HCEC 1CT (cell line): ENCODE data around the gene DOCK2.
A peak's percentile ranks its signal among the peaks of the same experiment; 100 is the strongest.

ENCODE experiments used
- DNase-seq: peaks from one replicate; pipeline ENCODE4 v3.0.0-alpha.2; 2017

Gene DOCK2

GRCh38 chr5:169953196-169953595, 316.1 kb downstream of the DOCK2 start:
- peak; percentile 21 for DNase-seq

DNA sequence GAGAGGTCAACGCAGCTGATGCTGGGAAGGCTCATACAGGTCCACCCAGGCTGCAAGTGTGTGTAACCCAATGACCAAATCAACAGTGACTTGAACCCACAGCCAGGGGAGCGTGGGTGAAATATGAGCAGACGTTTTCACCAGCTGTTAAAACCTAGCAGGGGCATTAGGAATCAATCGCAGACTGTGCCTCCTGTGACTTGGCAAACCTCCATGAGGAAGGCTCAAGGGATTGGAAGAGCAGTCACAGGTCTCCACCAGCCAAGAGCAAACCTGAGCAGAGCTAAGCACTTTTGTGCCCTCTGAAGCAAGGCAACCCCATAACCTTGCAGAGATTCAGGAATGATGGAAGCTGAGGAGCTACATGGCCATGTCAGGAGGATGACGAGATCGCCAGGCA, 317.7 kb downstream of the DOCK2 start:
- DNase-seq = no peak

DNA sequence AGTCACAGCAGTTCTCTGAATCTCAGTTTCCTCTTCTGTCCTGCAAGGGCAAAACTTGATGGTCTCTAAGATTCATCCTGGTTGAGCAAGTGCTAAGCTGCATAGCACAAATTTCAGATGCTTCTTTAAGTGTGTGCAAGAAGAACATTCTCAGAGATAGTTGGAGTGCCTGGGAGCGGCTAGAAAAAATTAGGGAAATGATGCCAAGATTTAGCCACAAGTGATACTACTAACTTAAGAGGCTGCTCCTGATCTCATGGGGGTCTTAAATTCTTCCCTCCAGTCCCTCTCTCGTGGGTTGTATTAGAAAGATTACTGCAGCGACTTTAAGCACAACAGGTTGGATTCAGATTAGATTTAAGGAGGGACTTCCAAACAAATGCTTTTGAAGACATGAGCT, 319.1 kb downstream of the DOCK2 start:
- no peak for DNase-seq

GRCh38 chr5:169956756-169957155, 319.7 kb downstream of the DOCK2 start:
- DNase-seq = no peak

DNA sequence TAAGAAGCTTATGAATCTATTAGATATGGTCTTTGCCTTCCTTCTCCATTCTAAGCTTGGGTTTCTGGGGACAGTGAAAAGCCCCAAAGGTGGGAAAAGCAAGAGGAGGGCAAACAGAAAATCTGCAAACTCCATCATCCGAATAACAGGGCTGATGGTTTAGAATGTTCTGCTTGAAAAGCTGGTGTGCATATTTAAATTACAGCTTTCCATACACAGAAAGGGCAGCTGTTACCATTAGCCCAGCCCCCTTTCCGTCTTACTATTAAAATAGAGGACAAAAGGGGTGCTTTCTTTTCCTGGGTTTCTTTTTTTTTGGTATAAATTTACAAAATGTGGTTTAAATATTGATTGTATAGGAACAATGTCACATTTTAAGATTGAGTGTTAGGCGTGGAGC, 321.2 kb downstream of the DOCK2 start:
- no peak for DNase-seq

GRCh38 chr5:169960659-169961058, 323.6 kb downstream of the DOCK2 start:
- no peak for DNase-seq

DNA sequence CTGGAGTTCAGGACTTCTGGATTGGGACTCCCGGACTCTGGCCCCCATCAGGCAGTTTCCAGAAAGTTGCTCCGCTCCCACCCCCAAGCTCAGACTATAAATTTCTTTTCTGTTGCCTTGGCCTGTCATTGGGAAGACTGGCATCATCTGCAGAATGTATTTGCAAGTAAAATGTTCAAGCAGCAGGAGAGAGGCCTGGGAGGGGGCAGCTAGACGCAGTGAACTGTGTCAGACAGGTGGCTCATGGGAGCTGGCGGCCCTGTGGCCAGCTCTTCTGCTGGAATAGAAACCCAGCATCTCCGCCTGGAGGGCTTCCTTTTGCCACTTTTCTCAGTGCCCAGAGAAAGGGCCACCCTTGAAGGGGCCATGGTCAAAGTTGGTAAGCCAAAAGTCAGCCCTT, 327.2 kb downstream of the DOCK2 start:
- no peak for DNase-seq

GRCh38 chr5:169970339-169970738, 333.3 kb downstream of the DOCK2 start:
- DNase-seq = no peak

GRCh38 chr5:169970911-169971765, 334.1 kb downstream of the DOCK2 start:
- DNase-seq = peak; percentile 94

DNA sequence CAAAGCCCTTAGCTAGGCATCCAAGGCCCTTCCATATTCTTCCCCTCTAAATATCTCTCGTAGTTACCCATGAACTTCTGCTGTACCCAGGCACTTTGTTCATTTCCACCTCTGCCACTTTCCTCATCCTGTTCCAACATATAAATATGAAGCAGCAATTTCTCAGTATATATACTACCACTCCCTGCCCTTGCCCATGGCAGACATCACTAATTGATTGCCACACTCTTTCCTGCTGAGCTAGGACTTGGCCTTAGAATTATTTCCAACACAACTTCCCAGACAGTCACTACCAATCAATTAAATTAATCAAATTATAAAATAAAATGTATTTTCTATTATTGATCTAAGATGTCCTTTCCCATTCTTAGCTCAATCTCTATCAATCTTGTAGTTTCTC, 334.7 kb downstream of the DOCK2 start:
- DNase-seq = no peak

DNA sequence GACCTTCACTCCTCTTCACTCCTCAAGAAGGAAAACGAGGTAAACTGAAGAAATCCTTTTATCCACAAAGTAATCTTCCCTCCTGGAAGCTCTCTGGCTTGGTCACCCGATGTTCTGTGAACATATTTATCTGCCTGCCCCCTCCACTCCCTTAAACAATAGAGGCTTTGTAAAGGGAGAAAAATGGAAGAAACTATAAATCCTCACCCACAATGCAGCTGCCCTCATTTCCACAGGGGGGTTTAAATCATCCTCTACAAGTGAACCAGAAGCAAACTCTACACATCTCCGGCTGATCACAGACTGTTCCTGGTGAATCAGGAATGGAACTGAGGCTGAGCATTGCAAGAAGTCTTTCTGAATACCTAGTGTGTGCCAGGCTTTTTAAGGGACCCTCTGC, 336.0 kb downstream of the DOCK2 start:
- DNase-seq = no peak

GRCh38 chr5:169974121-169974770, 337.2 kb downstream of the DOCK2 start:
- DNase-seq = peak; percentile 44

DNA sequence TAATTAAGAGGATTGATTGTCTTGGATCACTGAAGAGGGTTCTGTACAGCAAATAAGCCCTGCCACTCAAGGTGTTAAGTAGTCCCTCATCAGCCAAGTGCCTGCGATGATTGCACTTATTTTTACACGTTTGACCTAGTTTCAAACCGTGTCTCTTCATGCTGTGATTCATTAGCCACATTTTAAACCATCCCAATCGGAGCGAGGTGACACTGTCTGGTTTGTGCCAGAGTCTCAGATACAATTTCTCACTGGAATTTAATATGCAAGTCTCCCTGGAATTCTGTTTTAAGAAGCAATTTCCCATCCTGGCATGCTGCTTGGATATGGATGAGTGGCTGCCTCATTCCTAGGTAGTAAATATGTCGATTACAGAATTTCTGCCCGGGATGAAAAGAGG, 341.6 kb downstream of the DOCK2 start:
- DNase-seq = peak; percentile 39

- DNase-seq = no peak
These were observed 342.8 kb downstream of the DOCK2 start for GRCh38 chr5:169979871-169980270.

DNA sequence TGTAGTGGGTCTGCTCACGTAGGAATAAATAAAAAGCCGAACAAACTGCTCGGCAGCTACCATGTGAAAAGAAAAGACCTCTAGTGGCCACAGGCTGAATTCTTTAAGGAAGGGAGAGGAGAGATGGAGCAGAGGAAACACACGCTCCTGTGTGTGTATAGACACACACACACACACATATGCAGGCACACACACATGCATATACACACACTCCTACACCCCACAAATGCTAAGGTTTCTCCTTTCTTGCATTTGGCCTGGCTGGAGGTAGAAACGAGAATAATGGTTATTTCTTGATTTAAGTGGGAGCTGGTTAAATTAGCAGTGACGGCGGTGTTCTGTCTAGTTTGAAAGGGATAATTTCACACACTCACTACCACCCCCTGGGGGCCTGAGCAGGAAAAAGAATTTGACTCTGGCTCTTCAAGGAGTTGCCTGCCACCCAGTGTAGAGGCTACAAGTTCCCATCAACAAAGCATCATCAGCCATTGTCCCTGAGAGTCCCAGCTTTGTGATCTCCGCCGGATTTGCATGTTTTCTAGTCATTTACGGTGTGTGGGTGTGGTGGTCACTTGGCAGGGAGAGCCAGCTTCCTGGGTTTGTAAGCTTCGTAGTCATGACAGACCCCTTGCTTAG, 343.5 kb downstream of the DOCK2 start, which contains the start of gene INSYN2B:
Gene INSYN2B, minus strand, starts transcription at position 78 of the 636 bp plus-strand sequence. CDS start 96,597 bp downstream, outside the sequence.
- DNase-seq = peak; percentile 91

GRCh38 chr5:169988206-169988605, 351.1 kb downstream of the DOCK2 start:
- DNase-seq = no peak

GRCh38 chr5:169988947-169989346, 351.9 kb downstream of the DOCK2 start:
- DNase-seq = peak; percentile 26

DNA sequence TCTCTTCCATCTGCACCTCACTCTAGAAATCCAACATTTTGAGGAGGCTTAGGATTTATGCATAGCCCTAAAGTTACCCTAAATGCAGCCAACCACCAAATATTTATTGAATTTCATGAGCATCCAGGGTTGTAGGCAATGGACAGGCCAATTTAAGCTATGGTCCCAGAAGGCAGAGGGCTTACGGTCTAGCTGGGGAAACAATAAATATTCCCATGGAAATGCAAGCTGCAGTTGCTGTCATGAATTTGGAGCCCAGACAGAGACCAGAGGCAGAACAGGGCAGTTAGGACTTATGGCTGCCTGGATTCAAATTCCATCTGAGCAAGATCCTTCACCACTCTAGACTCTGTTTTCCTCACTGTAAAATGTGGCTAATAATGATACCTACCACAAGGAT, 352.3 kb downstream of the DOCK2 start:
- DNase-seq = no peak

DNA sequence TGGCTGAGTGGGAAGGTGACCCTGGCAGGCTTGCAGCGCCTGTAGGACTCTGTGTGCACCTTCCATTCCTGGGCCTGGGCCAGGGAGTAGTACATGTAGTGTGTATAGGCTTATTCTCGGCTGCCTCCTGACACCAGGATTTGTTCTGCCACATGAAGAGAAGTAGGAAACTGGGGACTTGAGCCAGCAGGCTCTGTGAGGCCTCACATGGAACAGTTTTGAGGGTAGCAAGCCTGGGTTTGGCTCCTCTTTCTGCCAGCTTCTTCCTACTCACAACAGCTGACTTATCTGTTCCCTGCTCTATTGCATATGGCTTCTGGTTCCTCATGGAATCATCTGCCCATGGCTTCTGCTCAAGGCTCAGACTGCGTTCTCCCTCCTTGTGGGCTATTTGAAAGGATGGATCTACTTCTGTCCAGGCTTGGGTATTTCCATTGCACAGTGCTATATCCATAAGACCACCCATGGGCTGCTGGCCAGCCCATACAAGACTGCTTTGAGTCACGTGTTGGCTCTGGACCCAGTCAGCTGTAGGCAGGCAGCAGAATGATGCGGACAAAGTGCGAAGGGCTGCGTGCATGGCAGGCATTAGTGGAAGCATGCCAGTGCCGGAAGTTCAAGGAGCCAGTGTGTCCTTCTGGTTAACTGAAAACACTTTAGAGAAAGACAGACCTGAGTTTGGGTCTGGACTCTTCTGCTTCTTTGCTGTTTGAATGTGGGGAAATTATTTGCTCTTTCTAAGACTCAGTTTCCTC, 354.2 kb downstream of the DOCK2 start:
- no peak for DNase-seq

GRCh38 chr5:169992789-169993484, 355.9 kb downstream of the DOCK2 start:
- DNase-seq = no peak

DNA sequence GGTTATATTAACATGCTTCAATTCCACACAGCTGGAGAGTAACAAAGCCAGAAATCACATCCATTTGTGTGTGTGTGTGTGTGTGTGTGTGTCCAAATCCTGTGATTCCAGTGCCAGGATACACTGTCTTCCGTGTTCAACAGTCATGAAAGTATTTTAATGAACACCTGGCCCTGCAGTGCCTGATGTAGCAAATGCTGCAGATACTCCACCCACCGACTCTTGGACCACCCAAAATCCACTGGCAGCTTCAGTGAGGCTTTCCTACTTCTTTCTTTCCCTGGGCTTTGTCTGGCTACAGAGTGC, 356.4 kb downstream of the DOCK2 start:
- no peak for DNase-seq

- no peak for DNase-seq
These were observed 360.7 kb downstream of the DOCK2 start for GRCh38 chr5:169997798-169998197.

DNA sequence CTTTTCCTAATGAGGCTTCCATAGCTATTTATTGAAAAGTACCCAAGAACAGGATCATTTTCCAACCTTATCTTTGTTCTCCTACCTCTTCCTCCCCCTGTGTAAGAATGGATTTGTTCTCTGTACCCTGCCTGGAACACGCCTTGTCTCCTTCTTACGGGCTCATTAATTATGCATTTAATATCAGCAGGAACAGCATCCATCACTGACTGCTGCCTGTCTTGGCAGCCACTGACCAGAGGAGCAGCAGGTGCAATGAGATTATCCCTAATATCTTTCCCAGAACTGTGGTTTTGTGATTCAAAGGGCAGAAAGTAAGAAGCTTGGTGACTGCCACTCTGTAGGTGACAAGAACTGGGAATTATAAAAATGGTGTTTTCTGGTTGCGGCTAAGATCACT, 362.5 kb downstream of the DOCK2 start:
- DNase-seq = no peak
